Left ventricle myocardium inferior (tissue), 1 donor: ENCODE measurements around the gene MANSC4. TPM values are rescaled to one million over a fixed set of nuclear protein-coding genes. Genes with fewer than 3 reads are reported as not detected.

Source experiments
- DNase-seq: peaks from one replicate; pipeline ENCODE4 v3.0.0-alpha.2; 2020
- H3K27ac ChIP-seq: fragments of 200-600 bp; replicated peaks from 2 replicates; pipeline ENCODE4 v1.8.0; 2021
- H3K27me3 ChIP-seq: fragments of 200-600 bp; 2 replicates; pipeline ENCODE4 v1.8.0; 2021; ENCODE audit warnings: low read depth
- H3K36me3 ChIP-seq: fragments of 200-600 bp; 2 replicates; pipeline ENCODE4 v1.8.0; 2021
- H3K4me1 ChIP-seq: fragments of 200-600 bp; 2 replicates; pipeline ENCODE4 v1.8.0; 2021
- H3K4me3 ChIP-seq: fragments of 200-600 bp; 2 replicates; pipeline ENCODE4 v1.8.0; 2021; ENCODE audit warnings: mild to moderate bottlenecking, moderate library complexity
- H3K9me3 ChIP-seq: fragments of 200-600 bp; replicated peaks from 2 replicates; pipeline ENCODE4 v1.8.0; 2021
- intact Hi-C: fragments of 100-400 bp; cut with micrococcal nuclease; formaldehyde crosslinking; loops from one replicate; pipeline ENCODE4 v1.11.0; 2022
- total RNA-seq: library from RNA; stranded (reverse); fragmentation: NEBNext Ultra II Directional; extraction: Animal tissue kit (Norgen Biotek cat#: 25700); gene quantifications from one replicate; pipeline ENCODE4 v1.2.1, GENCODE V29; 2021
- TF ChIP-seq, protein P1 (sequence below): fragments of 200-600 bp; IDR thresholded peaks from 2 replicates; pipeline ENCODE4 v1.8.0; 2021; ENCODE audit warnings: antibody characterized with exemption, mild to moderate bottlenecking, borderline replicate concordance
- donor health status: DM: no; HTN: yes; CAD: no; lungs with severe emphysema.

The MANSC4 gene
- total RNA-seq, 1 donor from 2014 or later = not detected

DNA sequence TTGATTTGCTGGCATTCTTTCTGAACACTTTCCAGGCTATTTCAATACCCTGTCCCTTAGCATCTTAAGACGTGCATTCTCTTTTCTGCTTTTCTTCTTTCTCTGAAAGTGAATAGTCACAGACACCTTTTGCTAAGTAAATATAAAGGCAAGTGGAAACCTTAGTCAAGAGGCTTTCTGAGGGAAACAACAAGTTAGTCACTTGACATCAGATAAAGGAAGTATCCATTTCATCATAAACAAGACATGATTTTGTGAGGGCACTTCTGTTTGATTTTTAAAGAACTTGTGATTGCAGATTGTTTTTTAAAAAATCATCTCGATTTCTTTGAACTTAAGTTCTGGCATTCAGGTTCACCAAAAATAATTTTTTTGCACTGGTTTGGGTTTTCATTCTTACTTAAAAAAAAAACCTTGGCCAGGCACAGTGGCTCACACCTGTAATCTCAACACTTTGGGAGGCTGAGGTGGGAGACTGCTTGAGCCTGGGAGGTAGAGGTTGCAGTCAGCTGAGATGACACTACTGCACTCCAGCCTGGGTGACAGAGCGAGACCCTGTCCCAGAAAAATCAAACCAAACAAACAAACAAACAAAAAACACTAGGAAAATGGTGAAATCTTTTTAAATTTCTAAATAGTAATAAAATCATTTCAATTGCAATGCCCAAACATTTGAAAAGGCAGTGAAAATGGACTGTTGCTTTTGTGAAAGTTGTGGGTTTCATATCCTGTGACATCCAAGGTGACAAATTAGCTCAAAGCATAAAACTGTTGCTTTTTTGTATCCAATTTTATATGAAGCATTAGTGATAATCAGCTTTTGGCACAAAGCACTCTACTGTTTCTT, 8.3 kb downstream of the MANSC4 start:
- H3K27me3 ChIP-seq = no peaks in the 10 kb centered on the region
- intact Hi-C loops = no loop called here
- H3K4me1 ChIP-seq = no peaks in the 10 kb centered on the region
- TF ChIP-seq, protein P1, sequence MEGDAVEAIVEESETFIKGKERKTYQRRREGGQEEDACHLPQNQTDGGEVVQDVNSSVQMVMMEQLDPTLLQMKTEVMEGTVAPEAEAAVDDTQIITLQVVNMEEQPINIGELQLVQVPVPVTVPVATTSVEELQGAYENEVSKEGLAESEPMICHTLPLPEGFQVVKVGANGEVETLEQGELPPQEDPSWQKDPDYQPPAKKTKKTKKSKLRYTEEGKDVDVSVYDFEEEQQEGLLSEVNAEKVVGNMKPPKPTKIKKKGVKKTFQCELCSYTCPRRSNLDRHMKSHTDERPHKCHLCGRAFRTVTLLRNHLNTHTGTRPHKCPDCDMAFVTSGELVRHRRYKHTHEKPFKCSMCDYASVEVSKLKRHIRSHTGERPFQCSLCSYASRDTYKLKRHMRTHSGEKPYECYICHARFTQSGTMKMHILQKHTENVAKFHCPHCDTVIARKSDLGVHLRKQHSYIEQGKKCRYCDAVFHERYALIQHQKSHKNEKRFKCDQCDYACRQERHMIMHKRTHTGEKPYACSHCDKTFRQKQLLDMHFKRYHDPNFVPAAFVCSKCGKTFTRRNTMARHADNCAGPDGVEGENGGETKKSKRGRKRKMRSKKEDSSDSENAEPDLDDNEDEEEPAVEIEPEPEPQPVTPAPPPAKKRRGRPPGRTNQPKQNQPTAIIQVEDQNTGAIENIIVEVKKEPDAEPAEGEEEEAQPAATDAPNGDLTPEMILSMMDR = no peak
- no peak overlapping the region for H3K27ac ChIP-seq
- no peaks in the 10 kb centered on the region for H3K9me3 ChIP-seq
- H3K4me3 ChIP-seq = no peak overlapping the region
- no peak for DNase-seq
- no peaks in the 10 kb centered on the region for H3K36me3 ChIP-seq

DNA sequence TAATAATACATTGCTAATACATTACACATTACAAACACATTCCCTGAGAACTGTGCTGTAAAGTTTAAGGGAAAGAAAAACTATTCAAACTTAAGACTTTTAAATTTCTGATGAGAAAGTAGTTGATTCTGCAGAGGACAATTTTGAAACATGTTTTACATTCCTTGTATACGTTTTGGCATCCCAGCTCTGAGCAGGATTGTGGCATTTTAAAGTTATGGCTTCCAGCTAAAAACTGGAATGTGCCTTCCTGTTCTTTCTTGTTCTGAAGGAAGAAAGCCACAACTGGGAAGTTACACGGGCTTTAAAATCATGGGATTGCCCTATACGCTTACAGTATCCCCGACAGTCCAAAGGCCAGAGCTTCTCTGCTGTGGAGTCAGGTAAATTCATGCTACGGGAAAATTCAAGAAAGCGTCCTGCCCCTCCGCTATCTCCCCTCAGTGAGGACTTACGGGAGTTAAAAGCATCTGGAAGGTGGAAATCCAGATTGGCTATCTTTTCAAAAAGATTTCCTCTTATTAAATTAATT, 10.8 kb downstream of the MANSC4 start:
- TF ChIP-seq, protein P1 = no peak
- DNase-seq = no peak
- intact Hi-C loops = no loop called here
- Histone ChIP-seq H3K27ac (no peak overlapping the region), H3K9me3 (no peaks in the 10 kb centered on the region), H3K27me3 (no peaks in the 10 kb centered on the region), H3K4me1 (no peaks in the 10 kb centered on the region), H3K4me3 (no peak overlapping the region), H3K36me3 (no peaks in the 10 kb centered on the region)

DNA sequence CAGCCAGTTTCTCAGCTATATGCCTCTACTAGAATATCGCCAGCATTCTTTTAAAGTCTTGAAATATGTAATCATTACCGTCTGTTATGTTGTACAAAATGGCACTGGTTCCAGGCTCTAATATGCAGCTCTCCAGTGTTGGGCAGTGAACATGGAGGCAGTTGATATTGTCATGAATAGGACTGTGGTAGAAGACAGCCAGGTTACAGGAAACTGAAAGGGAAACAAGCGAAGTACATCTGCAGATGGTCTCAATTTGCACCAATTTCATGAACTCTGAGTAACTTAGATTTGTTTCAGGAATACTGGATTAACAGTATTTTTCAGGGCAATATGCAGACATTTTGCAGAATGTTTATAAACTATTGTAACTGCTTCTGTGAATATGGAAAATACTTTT, 13.4 kb downstream of the MANSC4 start:
- TF ChIP-seq, protein P1 = no peak
- Histone ChIP-seq H3K27ac (no peak overlapping the region), H3K36me3 (no peaks in the 10 kb centered on the region), H3K4me1 (no peaks in the 10 kb centered on the region), H3K9me3 (no peaks in the 10 kb centered on the region), H3K4me3 (no peak overlapping the region), H3K27me3 (no peaks in the 10 kb centered on the region)
- DNase-seq = no peak
- intact Hi-C loops = no loop called here

DNA sequence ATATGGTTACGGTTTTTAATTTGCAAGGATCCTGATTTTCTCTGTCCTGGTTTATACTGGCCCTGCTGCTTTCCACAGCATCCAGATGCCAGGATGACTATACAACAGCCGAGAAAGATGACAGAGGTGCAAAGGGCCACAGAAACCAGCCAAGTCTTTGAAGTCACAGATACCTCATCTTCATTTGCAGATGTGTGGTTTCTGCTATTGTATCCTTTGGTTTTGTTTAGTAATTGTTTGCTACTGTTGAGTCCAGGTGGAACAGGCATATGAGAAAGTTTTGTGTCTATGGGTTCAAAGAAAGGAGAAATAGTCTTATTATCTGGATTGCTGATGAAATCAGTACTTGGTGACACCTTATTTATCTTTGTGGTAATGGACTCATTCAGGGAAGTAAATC, 17.3 kb downstream of the MANSC4 start:
- H3K27me3 ChIP-seq = no peaks in the 10 kb centered on the region
- H3K9me3 ChIP-seq = no peaks in the 10 kb centered on the region
- intact Hi-C loops = no loop called here
- TF ChIP-seq, protein P1 = no peak
- H3K27ac ChIP-seq = no peak overlapping the region
- no peaks in the 10 kb centered on the region for H3K4me1 ChIP-seq
- no peak for DNase-seq
- no peak overlapping the region for H3K4me3 ChIP-seq
- peaks cover 5% of the 10 kb centered on the region for H3K36me3 ChIP-seq

DNA sequence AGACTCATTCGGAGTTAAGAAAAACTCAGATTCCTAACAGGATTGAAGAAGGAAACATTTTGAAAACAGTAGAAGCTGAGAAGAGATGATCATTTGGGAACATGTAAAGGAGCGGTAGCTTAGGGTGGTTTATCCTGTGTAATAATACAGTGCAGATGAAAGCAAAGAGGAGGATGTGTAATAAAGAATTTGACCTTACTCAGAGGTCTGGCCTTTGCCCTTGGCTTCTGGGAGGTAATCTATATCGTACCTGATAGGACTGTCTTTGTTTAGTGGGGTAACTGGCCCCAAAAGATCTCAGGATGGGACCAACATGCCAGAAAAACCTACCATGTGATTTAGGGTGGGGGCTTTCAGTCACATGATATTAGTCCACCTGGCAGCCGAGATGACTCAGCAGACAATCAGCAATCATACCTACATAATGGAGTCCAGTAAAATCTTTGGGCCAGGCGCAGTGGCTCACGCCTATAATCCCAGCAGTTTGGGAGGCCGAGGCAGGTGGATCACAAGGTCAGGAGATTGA, 23.3 kb downstream of the MANSC4 start:
- H3K4me3 ChIP-seq = no peak overlapping the region
- H3K36me3 ChIP-seq = peaks cover 23% of the 10 kb centered on the region
- no peaks in the 10 kb centered on the region for H3K4me1 ChIP-seq
- TF ChIP-seq, protein P1 = no peak
- H3K9me3 ChIP-seq = no peaks in the 10 kb centered on the region
- H3K27me3 ChIP-seq = no peaks in the 10 kb centered on the region
- H3K27ac ChIP-seq = no peak overlapping the region
- DNase-seq = no peak
- intact Hi-C loops = no loop called here
